HG03432 (cell line): Measurements from ENCODE around the gene EDNRA.
A peak's percentile ranks its signal among the peaks of the same experiment; 100 is the strongest.

ENCODE experiments used
- ATAC-seq: cut with Tn5 transposase; IDR thresholded peaks from one replicate; pipeline ENCODE4 v1.9.1; 2021; ENCODE audit warnings: mild to moderate bottlenecking, moderate library complexity; ENCODE audit not compliant: unreplicated experiment

The EDNRA gene

DNA sequence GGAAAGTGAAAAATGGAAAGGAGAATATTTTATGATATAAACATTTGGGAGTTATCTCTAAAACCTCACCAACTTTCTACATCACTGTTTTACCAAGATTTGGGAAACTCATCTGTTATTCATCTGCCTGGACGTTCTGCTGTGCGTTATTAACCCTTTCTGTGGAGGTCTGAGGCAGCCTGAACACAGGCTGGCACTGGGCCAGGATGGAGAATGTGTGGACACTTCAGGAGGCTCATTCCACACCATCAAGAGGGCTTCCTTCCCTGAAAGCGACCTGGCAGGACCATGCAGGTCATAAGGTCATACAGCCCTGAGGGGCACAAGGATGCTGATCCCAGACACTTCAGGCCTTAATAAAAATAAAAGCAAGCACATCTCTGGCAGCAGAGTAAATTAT is 105.1 kb downstream of the EDNRA start:
- ATAC-seq = no peak

DNA sequence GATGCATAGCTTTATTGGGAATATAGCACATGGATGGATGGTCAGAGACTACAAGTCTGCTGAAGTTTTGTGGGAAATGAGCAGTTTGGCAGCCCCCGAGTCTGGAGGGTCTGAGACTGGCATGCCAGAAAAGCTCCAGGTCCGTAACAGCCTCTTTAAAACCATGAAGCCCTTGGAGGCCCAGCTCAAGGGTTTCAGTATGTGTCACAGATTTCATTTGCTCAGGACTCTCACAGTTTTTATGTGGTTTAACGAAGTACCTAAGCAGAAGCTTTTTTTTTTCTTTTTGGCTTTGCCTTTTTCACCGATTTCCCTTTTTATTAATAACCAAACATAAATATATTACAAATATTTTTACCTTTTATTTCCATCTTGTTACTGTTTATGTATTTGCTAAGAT is 105.7 kb downstream of the EDNRA start:
- ATAC-seq = peak; percentile 93

DNA sequence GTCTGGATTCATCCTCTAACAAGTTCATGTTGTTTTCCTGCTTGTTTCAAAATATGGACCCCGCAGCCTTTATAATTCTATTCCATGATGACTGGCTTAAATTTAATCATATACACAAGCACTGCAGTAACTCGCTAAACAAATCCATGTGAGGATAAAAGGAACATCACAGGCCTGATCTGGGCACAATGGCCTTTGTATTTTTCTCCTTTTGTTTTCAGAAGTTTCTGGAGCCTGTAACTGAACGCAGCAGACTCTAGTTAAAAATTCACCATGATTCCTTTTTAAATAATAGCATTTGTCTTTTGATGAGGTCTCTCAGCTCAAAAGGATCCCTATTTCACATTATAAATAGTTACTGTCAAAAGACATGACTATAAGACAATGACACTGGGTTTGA is 106.1 kb downstream of the EDNRA start:
- ATAC-seq = no peak

DNA sequence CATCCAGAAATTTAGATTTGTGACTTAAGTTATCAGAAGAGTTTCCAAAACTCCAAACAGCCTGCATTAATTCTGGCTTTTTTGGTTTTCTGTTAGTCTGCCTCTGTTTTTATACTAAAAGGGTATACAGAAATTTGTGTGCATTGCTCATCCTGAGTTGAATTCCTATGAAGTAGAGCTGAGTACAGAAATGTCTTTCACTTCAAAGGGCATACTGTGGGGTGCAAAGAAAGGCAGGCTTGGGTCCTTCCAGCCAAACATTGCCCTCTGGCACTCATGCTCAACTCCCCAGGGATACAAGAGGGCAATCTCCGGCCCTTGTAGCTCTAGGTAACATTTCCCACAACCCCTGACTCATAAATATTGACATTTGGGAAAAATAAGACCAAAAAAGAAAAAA is 108.7 kb downstream of the EDNRA start:
- no peak for ATAC-seq

DNA sequence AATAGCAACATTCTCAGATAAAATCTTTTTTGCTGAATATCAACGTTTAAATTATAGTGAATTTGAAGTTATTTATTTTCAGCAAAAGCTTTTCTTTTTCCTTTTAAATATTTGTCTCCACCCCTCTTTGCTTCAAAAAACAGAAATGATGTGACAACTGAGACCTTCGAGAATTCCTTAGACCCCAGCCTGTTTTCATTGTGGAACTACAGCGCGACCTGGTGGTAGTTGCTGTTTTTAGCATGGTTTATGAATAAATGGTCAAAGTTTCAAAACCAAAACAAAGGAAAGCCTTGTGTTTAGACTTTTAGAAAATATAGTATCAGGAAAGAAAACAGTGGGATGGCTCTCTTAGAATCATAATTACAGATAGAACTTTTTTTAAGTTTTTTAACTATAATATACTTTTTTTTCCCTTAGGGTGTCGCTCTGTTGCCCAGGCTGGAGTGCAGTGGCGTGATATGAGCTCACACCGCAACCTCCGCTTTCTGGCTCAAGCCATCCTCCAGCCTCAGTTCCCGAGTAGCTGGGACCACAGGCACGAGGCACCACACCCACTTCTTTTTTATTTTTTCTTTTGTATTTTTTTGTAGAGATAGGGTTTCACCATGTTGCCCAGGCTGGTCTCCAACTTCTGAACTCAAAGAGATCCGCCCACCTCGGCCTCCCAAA is 109.5 kb downstream of the EDNRA start:
- peak; percentile 54 for ATAC-seq

DNA sequence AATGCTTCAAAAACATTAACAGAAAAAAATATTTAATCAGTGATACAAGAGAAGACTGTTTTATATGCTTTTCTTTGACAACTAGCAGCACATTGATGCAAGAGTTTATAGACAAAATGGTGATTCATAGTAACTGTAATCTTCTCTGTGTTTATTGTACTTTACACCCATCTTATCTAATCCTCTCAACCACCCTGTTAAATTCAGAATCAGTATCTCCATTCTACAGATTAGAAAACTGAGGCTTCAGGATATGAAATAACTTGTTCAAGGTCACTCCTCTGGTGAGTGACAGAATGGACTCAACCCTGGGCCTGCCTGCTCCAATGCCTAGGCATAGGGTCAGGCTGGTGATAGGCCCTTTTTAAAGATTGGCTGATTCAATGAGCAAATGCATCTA is 110.2 kb downstream of the EDNRA start:
- no peak for ATAC-seq

DNA sequence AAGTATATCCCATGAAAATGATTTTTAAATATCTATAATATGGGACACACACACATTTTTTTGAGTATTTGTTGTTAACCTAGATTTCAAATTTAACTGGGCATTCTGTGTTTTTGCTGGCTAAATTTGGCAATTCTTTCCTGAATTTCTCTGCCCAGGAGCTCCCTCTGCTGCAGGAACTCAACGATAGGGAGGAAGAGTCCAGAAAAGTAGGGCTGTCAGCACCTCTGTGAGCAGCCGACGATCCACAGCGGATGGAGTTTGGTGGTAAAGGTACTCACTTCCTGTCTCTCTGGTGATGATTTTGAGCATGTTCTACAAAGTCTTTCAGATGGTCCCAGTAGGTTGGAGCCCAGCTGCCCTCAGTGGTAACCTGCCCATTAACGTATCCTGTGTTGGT is 113.2 kb downstream of the EDNRA start:
- ATAC-seq = no peak
